Measurements from ENCODE around the gene SCAMP2.

Gene SCAMP2

DNA sequence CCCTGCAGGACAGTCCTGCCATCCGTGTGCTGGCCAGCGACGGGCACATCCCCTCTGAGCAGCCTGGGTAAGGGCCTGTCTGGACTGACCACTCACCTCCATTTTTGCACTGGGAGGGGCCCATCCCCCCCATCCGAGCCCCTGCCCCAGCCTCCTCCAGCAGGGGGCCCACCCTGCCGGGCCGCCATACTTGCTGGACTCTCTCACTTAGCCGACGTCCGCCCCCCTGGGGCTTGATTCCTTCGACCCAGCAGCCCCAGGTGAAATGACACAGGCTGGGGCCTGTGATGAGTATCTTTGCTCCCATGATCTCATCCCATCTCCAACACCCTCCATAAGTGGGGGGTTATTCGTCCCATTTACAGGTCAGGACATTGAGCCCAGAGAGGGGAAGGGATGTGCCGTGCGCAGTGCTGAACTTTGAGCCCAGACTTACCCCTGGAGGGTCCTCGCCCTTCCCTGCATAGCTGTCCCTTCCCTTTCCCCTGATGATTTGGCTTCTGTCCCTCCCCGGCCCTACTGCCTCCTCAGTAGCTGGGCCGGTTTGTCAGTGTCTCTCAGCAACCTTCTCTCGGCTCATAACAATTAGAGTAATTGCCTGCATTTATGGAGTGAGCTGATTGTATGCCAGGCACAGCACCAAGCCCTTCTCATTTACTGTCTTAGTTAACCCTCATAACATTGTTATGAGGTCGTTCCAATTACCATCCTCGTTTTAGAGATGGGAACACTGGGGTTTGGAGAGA is 56.4 kb downstream of the SCAMP2 start:
- no peak for DNase-seq (ENCODE audit: low spot score)

- DNase-seq (ENCODE audit: low spot score): no peak
These were observed 57.2 kb downstream of the SCAMP2 start for GRCh38 chr15:74815961-74816360.

DNA sequence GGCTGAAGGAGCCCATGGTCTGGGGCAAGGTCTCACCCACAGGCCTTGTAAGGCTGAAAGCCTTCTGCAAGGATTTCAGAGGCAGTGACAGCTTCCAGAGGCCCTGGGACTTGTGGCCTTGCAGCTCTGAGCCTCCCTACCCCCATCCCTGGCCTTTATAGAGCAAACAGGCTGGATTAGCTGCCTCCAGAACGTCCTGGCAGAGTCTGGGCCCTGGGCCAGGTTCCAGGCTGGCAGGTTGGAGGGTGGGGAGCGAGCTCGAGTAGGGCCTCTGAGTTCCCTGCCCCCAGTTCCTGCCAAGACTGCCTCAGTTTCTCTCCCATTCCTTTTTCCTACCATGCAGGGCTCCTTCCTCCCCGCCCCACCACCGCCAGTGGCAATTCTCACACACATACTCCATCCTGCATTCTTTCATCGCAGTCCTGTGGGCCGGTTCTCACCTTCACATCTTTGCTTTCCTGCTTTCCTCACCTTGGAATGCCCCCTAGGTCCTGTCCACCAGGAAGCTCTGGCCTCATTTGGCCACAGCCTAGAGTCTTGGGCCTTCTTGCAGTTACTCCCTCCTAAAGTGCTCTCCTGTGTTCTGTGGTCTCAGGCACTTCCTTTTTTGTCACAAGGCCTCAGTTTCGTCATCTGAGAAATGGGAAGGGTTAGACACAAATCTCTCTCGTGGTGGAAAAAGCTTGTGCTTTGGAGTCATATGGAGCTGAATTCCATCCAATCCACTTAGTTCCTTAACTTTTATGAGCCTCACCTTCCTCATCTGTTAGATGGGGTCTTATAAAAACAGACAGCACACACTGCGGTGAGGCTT is 57.8 kb downstream of the SCAMP2 start:
- no peak for DNase-seq (ENCODE audit: low spot score)

- no peak for DNase-seq (ENCODE audit: low spot score)
These were observed 60.6 kb downstream of the SCAMP2 start, which contains the start of gene LMAN1L for GRCh38 chr15:74812533-74812932. Gene LMAN1L (plus strand): TSS chr15:74812835. CDS start chr15:74812855, 20 bp downstream.

DNA sequence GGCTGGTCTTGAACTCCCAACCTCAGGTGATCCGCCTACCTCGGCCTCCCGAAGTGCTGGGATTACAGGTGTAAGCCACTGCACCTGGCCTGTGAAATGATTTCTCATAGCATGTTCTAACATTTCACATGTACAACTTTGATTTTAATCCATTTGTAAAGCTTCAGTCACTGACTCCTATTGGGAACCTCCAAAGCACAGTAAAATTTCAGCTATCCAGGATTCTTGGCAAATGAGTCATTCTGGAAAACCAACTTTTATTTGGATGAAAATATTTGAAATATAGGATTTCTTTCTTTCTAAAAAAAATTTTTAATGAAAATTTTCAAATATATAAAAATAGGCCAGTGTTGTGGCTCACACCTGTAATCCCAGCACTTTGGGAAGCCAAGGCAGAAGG is 63.2 kb downstream of the SCAMP2 start:
- no peak for DNase-seq (ENCODE audit: low spot score)

- no peak for DNase-seq (ENCODE audit: low spot score)
These were observed 63.9 kb downstream of the SCAMP2 start for GRCh38 chr15:74809242-74809641.

GRCh38 chr15:74808840-74809229 is 64.3 kb downstream of the SCAMP2 start:
- no peak for DNase-seq (ENCODE audit: low spot score)

DNA sequence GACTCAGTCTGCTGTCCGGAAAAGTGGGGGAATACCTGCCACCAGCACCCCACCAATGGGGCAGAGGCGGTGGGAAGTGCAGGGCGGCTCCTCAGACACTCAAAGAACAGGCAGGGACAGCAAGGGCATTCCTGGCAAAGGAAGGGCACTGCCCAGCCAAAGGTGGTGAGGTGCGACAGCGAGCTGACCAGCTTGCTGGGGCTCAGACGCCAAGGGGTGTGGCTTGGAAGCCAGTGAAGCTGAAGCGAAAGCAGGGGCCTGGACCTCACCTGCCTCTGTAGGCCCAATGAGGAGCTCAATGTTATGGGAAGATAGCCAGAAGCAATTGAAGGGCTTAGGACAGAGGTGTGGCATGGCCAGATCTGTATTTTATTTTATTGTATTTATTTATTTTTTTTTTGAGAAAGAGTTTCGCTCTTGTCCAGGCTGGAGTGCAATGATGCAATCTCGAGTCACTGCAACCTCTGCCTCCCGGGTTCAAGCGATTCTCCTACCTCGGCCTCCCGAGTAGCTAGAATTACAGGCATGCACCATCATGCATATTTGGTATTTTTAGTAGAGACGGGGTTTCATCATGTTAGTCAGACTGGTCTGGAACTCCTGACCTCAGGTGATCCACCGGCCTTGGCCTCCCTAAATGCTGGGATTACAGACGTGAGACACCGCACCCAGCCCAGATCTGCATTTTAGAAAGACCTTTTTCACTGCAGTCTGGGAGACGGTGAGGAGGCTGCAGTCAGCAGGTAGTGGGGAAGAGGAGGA is 64.9 kb downstream of the SCAMP2 start:
- no peak for DNase-seq (ENCODE audit: low spot score)

DNA sequence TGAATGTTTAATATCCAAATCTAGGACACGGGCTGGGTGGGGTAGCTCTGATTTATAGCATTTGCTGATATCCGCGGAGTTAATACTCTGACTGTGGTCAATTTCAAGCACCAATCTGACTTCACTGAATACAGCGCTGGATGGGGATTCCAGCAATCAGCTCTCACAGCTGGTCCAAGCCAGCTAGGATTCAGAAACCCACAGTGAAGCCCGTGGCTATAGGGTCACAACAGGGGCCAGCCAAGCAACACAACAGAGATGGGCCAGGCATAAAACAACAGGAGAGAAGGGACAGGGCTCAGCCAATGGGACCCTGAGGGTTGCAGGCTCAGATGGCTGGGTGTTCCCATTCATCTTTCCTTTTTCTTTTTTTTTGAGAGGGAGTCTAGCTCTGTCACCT is 65.9 kb downstream of the SCAMP2 start:
- DNase-seq (ENCODE audit: low spot score): no peak

DNA sequence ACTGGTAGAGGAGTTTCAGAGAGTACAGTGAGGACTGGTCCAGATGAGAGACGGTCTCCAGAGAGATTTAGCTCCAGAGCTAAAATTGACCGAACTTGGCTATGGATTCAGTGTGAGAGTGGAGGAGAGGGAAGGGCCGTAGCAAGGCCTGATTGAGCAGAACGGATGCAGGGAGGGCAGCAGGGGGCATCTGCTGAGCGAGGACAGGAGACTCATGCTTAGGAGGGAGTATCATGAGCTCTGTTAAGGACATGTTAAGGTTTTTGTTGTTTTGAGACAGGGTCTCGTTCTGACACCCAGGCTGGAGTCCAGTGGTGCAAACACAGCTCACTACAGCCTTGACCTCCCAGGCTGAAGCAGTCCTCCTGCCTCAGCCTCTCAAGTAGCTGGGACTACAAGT is 68.2 kb downstream of the SCAMP2 start:
- DNase-seq (ENCODE audit: low spot score): no peak

GRCh38 chr15:74802862-74803447 is 70.2 kb downstream of the SCAMP2 start:
- no peak for DNase-seq (ENCODE audit: low spot score)

- DNase-seq (ENCODE audit: low spot score): no peak
These were observed 70.9 kb downstream of the SCAMP2 start for GRCh38 chr15:74802290-74802689.

DNA sequence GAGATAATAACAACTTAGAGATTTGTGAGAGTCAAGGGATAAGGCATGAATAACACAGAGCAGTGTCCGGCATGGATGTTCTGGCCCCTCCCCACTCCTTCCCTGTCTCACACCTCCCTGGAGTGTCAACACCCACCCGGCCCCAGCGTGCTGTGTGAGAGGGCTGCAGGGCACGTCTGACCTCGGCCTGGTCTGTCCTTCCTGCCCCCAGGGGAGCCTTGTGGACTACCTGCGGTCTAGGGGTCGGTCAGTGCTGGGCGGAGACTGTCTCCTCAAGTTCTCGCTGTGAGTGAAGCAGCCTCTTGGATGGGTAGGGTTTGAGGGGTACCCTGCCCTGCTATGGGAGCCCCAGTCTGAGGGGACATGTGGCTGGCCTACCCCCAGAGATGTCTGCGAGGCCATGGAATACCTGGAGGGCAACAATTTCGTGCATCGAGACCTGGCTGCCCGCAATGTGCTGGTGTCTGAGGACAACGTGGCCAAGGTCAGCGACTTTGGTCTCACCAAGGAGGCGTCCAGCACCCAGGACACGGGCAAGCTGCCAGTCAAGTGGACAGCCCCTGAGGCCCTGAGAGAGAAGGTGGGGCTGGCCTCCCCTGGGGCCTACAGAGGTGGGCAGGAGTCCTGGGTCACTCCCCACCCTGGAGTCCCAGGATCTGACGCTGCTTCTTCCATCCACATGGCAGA is 71.7 kb downstream of the SCAMP2 start:
- no peak for DNase-seq (ENCODE audit: low spot score)

- no peak for DNase-seq (ENCODE audit: low spot score)
These were observed 72.5 kb downstream of the SCAMP2 start for GRCh38 chr15:74800559-74801094.

DNA sequence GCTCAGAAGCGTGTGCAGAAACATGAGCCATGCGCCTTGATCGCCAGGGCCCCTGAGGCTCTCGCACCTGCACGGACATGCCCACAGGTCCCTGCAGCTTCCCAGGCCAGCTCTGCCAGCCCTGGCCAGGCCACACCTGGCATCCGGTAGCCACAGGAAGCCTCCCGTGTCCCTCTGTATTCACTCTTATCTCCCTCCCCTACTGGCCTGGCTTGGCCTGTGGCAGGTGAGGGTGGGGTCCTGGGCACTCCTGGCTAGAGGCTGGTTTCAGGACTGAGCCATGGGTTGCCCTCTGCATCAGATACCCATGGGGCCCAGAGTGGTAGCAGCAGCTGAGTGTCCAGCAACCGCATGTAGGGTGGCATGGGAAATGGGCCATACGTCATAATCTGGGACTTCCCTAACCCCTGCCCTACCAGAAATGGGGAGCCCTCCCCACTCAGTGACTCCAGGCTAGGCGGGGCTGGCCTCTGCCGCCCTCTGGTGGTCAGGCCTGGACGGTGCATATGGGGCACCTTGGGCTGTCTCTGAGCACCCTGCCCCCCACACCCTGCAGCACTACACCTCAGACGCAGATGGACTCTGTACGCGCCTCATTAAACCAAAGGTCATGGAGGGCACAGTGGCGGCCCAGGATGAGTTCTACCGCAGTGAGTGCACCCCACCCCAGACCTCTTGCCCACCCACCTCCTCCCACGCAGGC is 73.2 kb downstream of the SCAMP2 start:
- peak; percentile 83 for DNase-seq (ENCODE audit: low spot score)

DNA sequence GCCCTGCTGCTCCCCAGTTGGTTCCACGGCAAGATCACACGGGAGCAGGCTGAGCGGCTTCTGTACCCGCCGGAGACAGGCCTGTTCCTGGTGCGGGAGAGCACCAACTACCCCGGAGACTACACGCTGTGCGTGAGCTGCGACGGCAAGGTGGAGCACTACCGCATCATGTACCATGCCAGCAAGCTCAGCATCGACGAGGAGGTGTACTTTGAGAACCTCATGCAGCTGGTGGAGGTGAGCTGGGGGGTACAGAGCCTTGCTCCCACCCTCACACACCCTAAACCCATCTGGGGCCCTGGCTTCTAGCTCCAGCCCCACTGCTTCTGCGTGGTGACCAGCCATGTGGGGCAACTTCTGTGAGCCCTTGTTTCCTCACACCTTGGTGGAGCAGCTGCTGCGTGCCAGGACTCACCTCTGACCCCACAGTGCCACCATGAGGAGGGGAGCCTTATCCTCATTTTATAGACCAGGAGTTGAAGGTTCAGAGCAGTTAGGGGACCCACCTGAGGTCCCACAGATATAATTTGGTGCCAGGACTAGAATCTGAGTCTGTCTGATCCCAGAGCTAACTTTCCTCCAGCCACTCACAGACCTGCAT is 73.8 kb downstream of the SCAMP2 start:
- DNase-seq (ENCODE audit: low spot score): no peak

- DNase-seq (ENCODE audit: low spot score): no peak
These were observed 74.5 kb downstream of the SCAMP2 start for GRCh38 chr15:74798388-74799254.

DNA sequence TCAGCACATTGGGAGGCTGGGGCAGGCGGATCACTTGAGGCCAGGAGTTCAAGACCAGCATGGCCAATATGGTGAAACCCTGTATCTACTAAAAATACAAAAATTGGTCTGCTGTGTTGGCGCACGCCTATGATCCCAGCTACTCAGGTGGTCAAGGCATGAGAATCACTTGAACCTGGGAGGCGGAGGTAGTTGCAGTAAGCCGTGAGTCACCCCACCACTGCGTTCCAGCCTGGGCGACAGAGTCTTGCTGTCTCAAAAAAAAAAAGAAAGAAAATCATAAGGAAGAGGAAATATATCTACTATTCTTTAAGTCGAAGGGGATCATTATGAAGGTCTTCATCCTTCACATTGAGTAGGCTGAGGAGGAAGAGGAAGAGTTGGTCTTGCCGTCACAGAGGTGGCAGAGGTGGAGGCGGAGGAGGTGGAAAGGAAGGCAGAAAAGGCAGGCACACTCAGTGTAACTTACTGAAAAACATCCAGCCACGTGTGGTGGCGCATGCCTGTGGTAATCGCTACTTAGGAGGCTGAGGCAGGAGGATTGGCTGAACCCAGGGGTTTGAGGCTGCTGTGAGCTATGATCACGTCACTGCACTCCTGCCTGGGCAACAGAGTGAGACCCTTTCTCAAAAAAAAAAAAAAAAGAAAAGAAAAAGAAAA is 77.1 kb downstream of the SCAMP2 start:
- no peak for DNase-seq (ENCODE audit: low spot score)

- no peak for DNase-seq (ENCODE audit: low spot score)
These were observed 78.2 kb downstream of the SCAMP2 start for GRCh38 chr15:74794970-74795349.
